ENCODE measurements around the gene SLC2A4RG. TPM values are rescaled to one million over a fixed set of nuclear protein-coding genes. Genes with fewer than 3 reads are reported as not detected.

SLC2A4RG gene
- total and polyA plus RNA-seq, 2 of the 13 experiments (the other 11 are each of a cell fraction or from before 2014, with no cell fraction given): 91.4 to 95.9 TPM

DNA sequence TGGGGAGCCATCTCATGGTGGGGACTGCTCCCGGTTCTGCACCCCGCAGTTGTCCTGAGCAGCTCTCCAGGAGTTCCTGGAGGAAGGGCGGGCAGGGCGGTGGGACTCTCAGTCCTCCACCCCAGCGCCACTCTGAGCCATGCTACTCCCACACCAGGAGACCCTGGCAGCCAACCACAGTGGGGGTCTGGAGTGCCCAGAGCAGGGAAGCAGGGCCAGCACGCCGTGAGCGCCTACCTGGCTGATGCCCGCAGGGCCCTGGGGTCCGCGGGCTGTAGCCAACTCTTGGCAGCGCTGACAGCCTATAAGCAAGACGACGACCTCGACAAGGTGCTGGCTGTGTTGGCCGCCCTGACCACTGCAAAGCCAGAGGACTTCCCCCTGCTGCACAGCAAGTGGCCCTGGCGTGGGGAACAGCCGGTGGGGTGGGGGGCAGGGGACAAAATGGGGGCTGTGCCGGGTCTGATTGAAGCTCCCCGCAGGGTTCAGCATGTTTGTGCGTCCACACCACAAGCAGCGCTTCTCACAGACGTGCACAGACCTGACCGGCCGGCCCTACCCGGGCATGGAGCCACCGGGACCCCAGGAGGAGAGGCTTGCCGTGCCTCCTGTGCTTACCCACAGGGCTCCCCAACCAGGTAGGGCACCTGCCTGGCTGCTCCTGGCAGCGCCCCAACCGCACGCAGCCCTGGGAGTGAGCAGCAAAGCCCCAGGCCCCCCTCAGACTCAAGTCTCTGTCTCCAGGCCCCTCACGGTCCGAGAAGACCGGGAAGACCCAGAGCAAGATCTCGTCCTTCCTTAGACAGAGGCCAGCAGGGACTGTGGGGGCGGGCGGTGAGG, 44.8 kb upstream of the SLC2A4RG start:
- Histone ChIP-seq H4K20me1 (ENCODE audit: insufficient read depth, low read length) (peaks cover 4% of the 10 kb centered on the region; the same call in 1 of the 2 replicates), H3K9ac (ENCODE audit: insufficient read depth, low read depth, low read length) (no peak overlapping the region), H3K9me3 (ENCODE audit: low read length) (no peaks in the 10 kb centered on the region), H3K4me3 (replicated peaks in 1 of 3; ENCODE audit: insufficient read depth in 1 of 3, low read depth in 2 of 3, low read length in 3 of 3) (no peak overlapping the region), H3K79me2 (ENCODE audit: insufficient read depth, low read length) (no peaks in the 10 kb centered on the region), H3K4me1 (ENCODE audit: insufficient read depth, low read length) (peaks cover 21% of the 10 kb centered on the region), H3K4me2 (ENCODE audit: low read depth, low read length) (no peak overlapping the region), H3K27ac (ENCODE audit: extremely low read length, insufficient read depth, low read length) (no peak overlapping the region), H2AFZ (ENCODE audit: low read length) (no peak overlapping the region), H3K36me3 (replicated peaks in 1 of 2; ENCODE audit: control insufficient read depth in 1 of 2, insufficient read depth in 2 of 2, low read length in 2 of 2) (peaks cover 3 to 4% of the 10 kb centered on the region in 2 experiments; a peak in 3 of 5 replicates), H3K27me3 (ENCODE audit: control insufficient read depth in 1 of 2, insufficient read depth in 2 of 2, low read length in 2 of 2) (no peaks in the 10 kb centered on the region)
- no TSS peak for BruUV-seq (replicated peaks)
- CTCF ChIA-PET (ENCODE audit: low intra/inter-chr PET ratio, low total read pairs): no interaction called here
- POLR2A ChIA-PET: no interaction called here
- in situ Hi-C loops (cut with HindIII; ENCODE audit: extremely low pct_ligation_motif_present, low pct_unique_long_range_greater_than_20kb) (no loop called here), intact Hi-C loops (cut with micrococcal nuclease; ENCODE audit: unreplicated experiment) (no loop called here)
- no peak for TF ChIP-seq ZFP41 (CRISPR knock-in tag; IDR thresholded peaks at IDR 0.05; ENCODE audit: borderline replicate concordance)
- 0 out of 2 replicates have a peak, but pooled peaks have one; percentile 4 for TF ChIP-seq POLR2G (IDR thresholded peaks at IDR 0.05; ENCODE audit: low read depth, low read length)
- TF ChIP-seq AKAP8 (CRISPR knock-in tag; IDR thresholded peaks at IDR 0.05): 0 out of 2 replicates have a peak, but pooled peaks have one; percentile 22
- TF ChIP-seq ZSCAN29 (CRISPR knock-in tag; conservative IDR thresholded peaks at IDR 0.05): no peak
- TF ChIP-seq SRSF1 (optimal IDR thresholded peaks at IDR 0.05; ENCODE audit: low read depth, low read length): peak; percentile 79
- peak; percentile 58; the same call in 1 of the 2 replicates for TF ChIP-seq ZNF326 (CRISPR knock-in tag; IDR thresholded peaks at IDR 0.05; ENCODE audit: borderline replicate concordance)
- 0 out of 4 replicates have a peak, but pooled peaks of 1 of the 2 experiments have one; percentile 3 for TF ChIP-seq POLR2A (IDR thresholded peaks at IDR 0.05; ENCODE audit: insufficient read depth in 1 of 2, low read depth in 2 of 2, low read length in 2 of 2)
- TF ChIP-seq ZFP82 (CRISPR knock-in tag; IDR thresholded peaks at IDR 0.05; ENCODE audit: borderline replicate concordance): peak; percentile 7; the same call in 1 of the 2 replicates
- TF ChIP-seq TAF1 (CRISPR knock-in tag; IDR thresholded peaks at IDR 0.05): 0 out of 2 replicates have a peak, but pooled peaks have one; percentile 20
- no peak for TF ChIP-seq SALL2 (CRISPR knock-in tag; IDR thresholded peaks at IDR 0.05)
- no peak for TF ChIP-seq MEIS1 (CRISPR knock-in tag; IDR thresholded peaks at IDR 0.05; ENCODE audit: borderline replicate concordance)
- 0 out of 2 replicates have a peak, but pooled peaks have one; percentile 5 for TF ChIP-seq CAMTA2 (CRISPR knock-in tag; IDR thresholded peaks at IDR 0.05; ENCODE audit: borderline replicate concordance)
- no peak for TF ChIP-seq ZNF138 (CRISPR knock-in tag; IDR thresholded peaks at IDR 0.05; ENCODE audit: low read depth)
- TF ChIP-seq AGO2 (optimal IDR thresholded peaks at IDR 0.05; ENCODE audit: low read depth, low read length): peak; percentile 85
- peak; percentile 4 for TF ChIP-seq AGO1 (IDR thresholded peaks at IDR 0.05; ENCODE audit: low read depth, low read length, poor library complexity, severe bottlenecking)
- no peak for TF ChIP-seq HIVEP1 (CRISPR knock-in tag; IDR thresholded peaks at IDR 0.05)
- ATAC-seq (no peak), DNase-seq (ENCODE audit: low spot score) (no peak), FAIRE-seq (no peak)
- WGBS (ENCODE audit: low lambda C conversion rate): 97% methylated on average over 27 of the region's 37 CpGs

All from HepG2 (cell line).